Mesenchymal stem cell (in vitro differentiated cells and primary cell): ENCODE measurements around the gene AMOT.

Source experiments
- DNase-seq: peaks from one replicate; pipeline ENCODE4 v3.0.0-alpha.2; 2013
- H2AFZ ChIP-seq: one replicate; pipeline ENCODE4 v1.6.1; 2013; ENCODE audit warnings: low read depth, mild to moderate bottlenecking, control low read depth, inconsistent platforms, low read length, moderate library complexity
- H2AK5ac ChIP-seq: 2 replicates; pipeline ENCODE4 v1.6.1; 2013; ENCODE audit warnings: low read length, moderate library complexity, mild to moderate bottlenecking, inconsistent platforms; ENCODE audit not compliant: severe bottlenecking
- H2BK120ac ChIP-seq: one replicate; pipeline ENCODE4 v1.6.1; 2013; ENCODE audit warnings: low read depth, mild to moderate bottlenecking, inconsistent platforms, low read length, moderate library complexity
- H2BK12ac ChIP-seq, 2 experiments: one replicate each; pipeline ENCODE4 v1.6.1; 2013; ENCODE audit warnings: inconsistent platforms in 2 of 2, low read length in 2 of 2, mild to moderate bottlenecking in 2 of 2, moderate library complexity in 2 of 2, control low read depth in 1 of 2
- H2BK15ac ChIP-seq: one replicate; pipeline ENCODE4 v1.6.1; 2013; ENCODE audit warnings: mild to moderate bottlenecking, low read depth, inconsistent platforms; ENCODE audit not compliant: poor library complexity, severe bottlenecking
- H2BK5ac ChIP-seq: 2 replicates; pipeline ENCODE4 v1.6.1; 2013; ENCODE audit warnings: low read depth, mild to moderate bottlenecking, low read length, control low read depth, inconsistent platforms; ENCODE audit not compliant: poor library complexity, severe bottlenecking
- H3K14ac ChIP-seq, 2 experiments: one replicate each; pipeline ENCODE4 v1.6.1; 2013; ENCODE audit warnings: inconsistent platforms in 2 of 2, low read length in 2 of 2, control low read depth in 1 of 2, mild to moderate bottlenecking in 1 of 2, moderate library complexity in 1 of 2
- H3K18ac ChIP-seq, 2 experiments: one replicate each; pipeline ENCODE4 v1.6.1; 2013; ENCODE audit warnings: inconsistent platforms in 2 of 2, low read length in 2 of 2, control low read depth in 1 of 2, low read depth in 1 of 2, mild to moderate bottlenecking in 1 of 2
- H3K23ac ChIP-seq, 2 experiments: one replicate each; pipeline ENCODE4 v1.6.1; 2013; ENCODE audit warnings: inconsistent platforms in 2 of 2, low read length in 2 of 2, mild to moderate bottlenecking in 2 of 2, moderate library complexity in 2 of 2, control low read depth in 1 of 2
- H3K27ac ChIP-seq: 2 replicates; pipeline ENCODE4 v1.5.1; 2013; ENCODE audit warnings: mild to moderate bottlenecking, moderate library complexity, low read length, control low read depth, inconsistent platforms; ENCODE audit not compliant: poor library complexity, severe bottlenecking
- H3K27me3 ChIP-seq, 2 experiments: 2 replicates each; pipeline versions ENCODE4 v1.6.1 to v1.7.0; 2013; ENCODE audit warnings: low read length in 2 of 2, mild to moderate bottlenecking in 2 of 2, moderate library complexity in 2 of 2, control low read depth in 1 of 2, inconsistent platforms in 1 of 2; ENCODE audit not compliant: control insufficient read depth in 1 of 2, insufficient read depth in 1 of 2
- H3K36me3 ChIP-seq, 2 experiments: 2 replicates each; pipeline versions ENCODE4 v1.6.1 to v1.7.0; 2013; ENCODE audit warnings: low read length in 2 of 2, control low read depth in 1 of 2, inconsistent platforms in 1 of 2, low read depth in 1 of 2, mild to moderate bottlenecking in 1 of 2; ENCODE audit not compliant: insufficient read depth in 2 of 2, control insufficient read depth in 1 of 2
- H3K4ac ChIP-seq, 2 experiments: one replicate each; pipeline ENCODE4 v1.6.1; 2013; ENCODE audit warnings: inconsistent platforms in 2 of 2, low read length in 2 of 2, mild to moderate bottlenecking in 2 of 2, moderate library complexity in 2 of 2, control low read depth in 1 of 2, low read depth in 1 of 2
- H3K4me1 ChIP-seq: 2 replicates; pipeline ENCODE4 v1.6.1; 2013; ENCODE audit warnings: low read depth, low read length, control low read depth; ENCODE audit not compliant: control insufficient read depth, insufficient read depth
- H3K4me2 ChIP-seq: 2 replicates; pipeline ENCODE4 v1.6.1; 2013; ENCODE audit warnings: low read length, mild to moderate bottlenecking, inconsistent platforms; ENCODE audit not compliant: poor library complexity, severe bottlenecking
- H3K4me3 ChIP-seq, 2 experiments: 2 replicates each; pipeline versions ENCODE4 v1.5.1 to v1.7.0; 2013; ENCODE audit warnings: low read length in 2 of 2, mild to moderate bottlenecking in 2 of 2, control low read depth in 1 of 2, low read depth in 1 of 2; ENCODE audit not compliant: insufficient read depth in 1 of 2
- H3K79me1 ChIP-seq: replicated peaks from 2 replicates; pipeline ENCODE4 v1.6.1; 2013; ENCODE audit warnings: mild to moderate bottlenecking, control low read depth, low read length, inconsistent platforms; ENCODE audit not compliant: poor library complexity, severe bottlenecking
- H3K9ac ChIP-seq: 2 replicates; pipeline ENCODE4 v1.7.0; 2013; ENCODE audit warnings: mild to moderate bottlenecking, low read length, moderate library complexity
- H3K9me3 ChIP-seq: 2 replicates; pipeline ENCODE4 v1.7.0; 2013; ENCODE audit warnings: mild to moderate bottlenecking, low read length; ENCODE audit not compliant: control insufficient read depth
- H4K8ac ChIP-seq: one replicate; pipeline ENCODE4 v1.6.1; 2013; ENCODE audit warnings: inconsistent platforms, mild to moderate bottlenecking, low read length, moderate library complexity
- H4K91ac ChIP-seq: one replicate; pipeline ENCODE4 v1.6.1; 2013; ENCODE audit warnings: mild to moderate bottlenecking, low read length, inconsistent platforms
- WGBS: methylation state at CpG from one replicate; pipeline ENCODE4 v1.1.7; 2013; ENCODE audit warnings: mixed read lengths; 5-methylcytosine and 5-hydroxymethylcytosine counted together

AMOT gene

GRCh38 chrX:112844250-112844649 lies 3.6 kb upstream of the AMOT start:
- Histone ChIP-seq H2BK120ac (no peak overlapping the region), H3K36me3 (no peaks in the 10 kb centered on the region), H3K4me1 (peaks cover 2% of the 10 kb centered on the region), H2AK5ac (no peak overlapping the region), H3K9me3 (peaks cover 4% of the 10 kb centered on the region), H3K4ac (no peak overlapping the region), H2AFZ (no peak overlapping the region), H3K4me2 (no peak overlapping the region), H3K27ac (no peak overlapping the region), H3K14ac (no peak overlapping the region), H2BK15ac (no peak overlapping the region), H4K91ac (no peak overlapping the region), H3K79me1 (no peaks in the 10 kb centered on the region), H4K8ac (no peak overlapping the region), H3K27me3 (peaks cover 0 to 34% of the 10 kb centered on the region in 2 experiments), H2BK12ac (no peak overlapping the region), H2BK5ac (no peak overlapping the region), H3K23ac (no peak overlapping the region), H3K18ac (no peak overlapping the region), H3K4me3 (no peak overlapping the region), H3K9ac (no peak overlapping the region)
- DNase-seq, result no peak
- WGBS, result no CpG with 5 or more reads among the region's 6 CpGs

DNA sequence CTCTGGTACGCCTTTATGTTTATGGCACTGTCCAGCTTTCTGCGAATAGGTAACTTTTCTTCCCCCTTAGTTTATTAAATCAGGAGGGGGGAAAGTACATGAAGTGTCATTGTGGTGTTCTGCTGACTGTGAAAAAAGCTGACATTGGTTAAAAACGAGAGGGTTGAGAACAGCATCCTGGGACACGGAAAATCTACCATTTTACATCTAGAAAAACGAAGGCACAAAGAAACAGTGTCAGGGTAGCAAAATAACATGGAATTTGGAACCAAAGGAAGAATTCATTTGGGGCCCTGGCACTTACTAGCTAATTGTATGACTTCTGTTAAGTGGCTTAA lies 1.2 kb upstream of the AMOT start:
- Histone ChIP-seq H3K4me2 (peak overlapping the region; percentile 29), H2AK5ac (no peak overlapping the region), H2BK12ac (no peak overlapping the region), H2AFZ (no peak overlapping the region), H3K27me3 (peaks cover 0 to 43% of the 10 kb centered on the region in 2 experiments), H2BK120ac (no peak overlapping the region), H3K23ac (no peak overlapping the region), H3K27ac (no peak overlapping the region), H2BK5ac (no peak overlapping the region), H3K36me3 (no peaks in the 10 kb centered on the region), H3K14ac (no peak overlapping the region), H3K18ac (no peak overlapping the region), H3K4me3 (peak overlapping the region in 1 of 2 experiments; percentile 71), H3K9me3 (peaks cover 6% of the 10 kb centered on the region), H3K9ac (peak overlapping the region; percentile 57), H3K79me1 (no peaks in the 10 kb centered on the region), H4K91ac (no peak overlapping the region), H3K4ac (no peak overlapping the region), H2BK15ac (no peak overlapping the region), H3K4me1 (peaks cover 2% of the 10 kb centered on the region), H4K8ac (no peak overlapping the region)
- 93% methylated on average over 2 of the region's 5 CpGs for WGBS
- DNase-seq, result no peak

DNA sequence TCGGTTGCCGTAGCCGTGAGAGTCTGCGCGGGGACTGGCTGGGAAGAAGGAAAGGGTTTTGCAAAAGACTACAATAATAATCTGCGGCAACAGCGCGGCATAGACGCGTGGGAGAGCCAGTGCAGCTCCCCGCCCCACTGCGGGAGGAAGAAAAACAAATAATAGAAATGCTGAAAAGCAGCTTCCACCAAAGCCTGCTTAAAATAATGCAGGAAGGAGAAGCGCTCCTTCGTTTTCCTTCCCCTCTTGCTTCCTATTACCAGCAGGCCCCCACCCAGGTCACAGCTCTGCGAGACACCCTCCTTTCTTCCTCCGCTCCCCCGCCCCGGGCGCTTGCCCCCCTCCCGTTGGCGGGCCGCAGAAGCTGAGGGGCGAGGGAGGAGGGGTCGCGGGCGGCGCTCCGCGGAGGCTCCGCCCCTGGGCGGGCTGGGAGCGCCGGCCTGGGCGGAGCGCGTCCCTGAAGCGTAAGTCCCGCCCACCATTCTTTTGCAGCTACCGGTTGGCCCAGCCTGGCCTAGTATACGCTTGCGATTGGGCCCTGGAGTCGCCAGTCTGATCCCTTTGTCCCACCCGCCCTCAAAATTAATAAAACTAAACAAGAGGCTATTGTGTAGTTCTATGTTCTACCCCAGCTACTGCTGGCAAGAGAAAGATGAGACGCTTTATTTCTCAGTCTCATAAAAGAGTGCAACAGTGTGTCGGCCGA lies 636 bp upstream of the AMOT start:
- Histone ChIP-seq H3K23ac (no peak overlapping the region), H3K9ac (peak overlapping the region; percentile 57), H3K4me1 (peaks cover 2% of the 10 kb centered on the region), H2BK15ac (no peak overlapping the region), H4K8ac (no peak overlapping the region), H2BK120ac (no peak overlapping the region), H3K36me3 (no peaks in the 10 kb centered on the region), H2AFZ (peak overlapping the region; percentile 53), H3K9me3 (peaks cover 6% of the 10 kb centered on the region), H3K14ac (no peak overlapping the region), H4K91ac (no peak overlapping the region), H3K4me2 (peak overlapping the region; percentile 36), H3K27ac (peak overlapping the region; percentile 45), H2AK5ac (no peak overlapping the region), H2BK12ac (no peak overlapping the region), H3K4me3 (peak overlapping the region; percentile 61 to 87), H3K27me3 (peaks cover 0 to 43% of the 10 kb centered on the region in 2 experiments), H3K4ac (peak overlapping the region in 1 of 2 experiments; percentile 28), H3K79me1 (no peaks in the 10 kb centered on the region), H3K18ac (no peak overlapping the region), H2BK5ac (no peak overlapping the region)
- WGBS, result 10% methylated on average over 16 of the region's 46 CpGs
- peak; percentile 84 for DNase-seq

- H4K91ac ChIP-seq, result no peak overlapping the region
- no peaks in the 10 kb centered on the region for H3K79me1 ChIP-seq
- H2BK120ac ChIP-seq, result no peak overlapping the region
- peak overlapping the region; percentile 76 for H3K4me2 ChIP-seq
- no peaks in the 10 kb centered on the region for H3K4me1 ChIP-seq
- H3K36me3 ChIP-seq, result no peaks in the 10 kb centered on the region
- 0% methylated on average over 3 of the region's 5 CpGs for WGBS
- H3K9ac ChIP-seq, result peak overlapping the region; percentile 75
- H3K4me3 ChIP-seq, result peak overlapping the region in 1 of 2 experiments; percentile 87
- H3K27me3 ChIP-seq, result peaks cover 0 to 46% of the 10 kb centered on the region in 2 experiments
- H3K9me3 ChIP-seq, result peaks cover 6% of the 10 kb centered on the region
- no peak overlapping the region for H3K27ac ChIP-seq
- no peak overlapping the region for H3K4ac ChIP-seq
- H3K14ac ChIP-seq, result no peak overlapping the region
- H4K8ac ChIP-seq, result no peak overlapping the region
- no peak overlapping the region for H3K18ac ChIP-seq
- no peak overlapping the region for H2AK5ac ChIP-seq
- H2BK15ac ChIP-seq, result no peak overlapping the region
- no peak overlapping the region for H2BK12ac ChIP-seq
- no peak overlapping the region for H2AFZ ChIP-seq
- H3K23ac ChIP-seq, result no peak overlapping the region
- no peak overlapping the region for H2BK5ac ChIP-seq
- no peak for DNase-seq
Observed at GRCh38 chrX:112839856-112840255, 775 bp downstream of the AMOT start.
